Astrocyte of the spinal cord (primary cell): Measurements from ENCODE around the gene EEFSEC.

Experiments used
- DNase-seq: peaks from one replicate; pipeline ENCODE4 v3.0.0; 2011; ENCODE audit warnings: low read depth, low spot score
- H3K4me3 ChIP-seq: 2 replicates; pipeline ENCODE4 v1.5.1; 2011; ENCODE audit warnings: low read depth, mild to moderate bottlenecking, low read length, moderate library complexity
- CTCF ChIP-seq: IDR thresholded peaks from 2 replicates; pipeline ENCODE4 v1.5.1; 2012; ENCODE audit warnings: low read depth, mild to moderate bottlenecking, low read length, inconsistent platforms
- in situ Hi-C: cut with HindIII; loops from 2 replicates; pipeline ENCODE4 v1.10.0; 2017; ENCODE audit warnings: low sequenced_read_pairs

Gene EEFSEC

GRCh38 chr3:128367761-128368160 is 214.5 kb downstream of the EEFSEC start:
- no peak for TF ChIP-seq CTCF
- in situ Hi-C loops = no loop called here
- no peak overlapping the region for H3K4me3 ChIP-seq
- peak; percentile 8 for DNase-seq

- no peak for TF ChIP-seq CTCF
- no peak overlapping the region for H3K4me3 ChIP-seq
- in situ Hi-C loops = no loop called here
- no peak for DNase-seq
Measured at GRCh38 chr3:128368626-128369025, 215.3 kb downstream of the EEFSEC start.

- no peak overlapping the region for H3K4me3 ChIP-seq
- DNase-seq = no peak
- in situ Hi-C loops = no loop called here
- TF ChIP-seq CTCF = no peak
Measured at GRCh38 chr3:128369121-128369703, 215.9 kb downstream of the EEFSEC start.

- TF ChIP-seq CTCF = no peak
- in situ Hi-C loops = no loop called here
- no peak for DNase-seq
- H3K4me3 ChIP-seq = no peak overlapping the region
Measured at GRCh38 chr3:128369881-128370642, 216.8 kb downstream of the EEFSEC start.

- TF ChIP-seq CTCF = no peak
- H3K4me3 ChIP-seq = no peak overlapping the region
- in situ Hi-C loops = no loop called here
- DNase-seq = no peak
Measured at GRCh38 chr3:128372281-128372680, 219.0 kb downstream of the EEFSEC start.

- in situ Hi-C loops = no loop called here
- no peak for DNase-seq
- H3K4me3 ChIP-seq = no peak overlapping the region
- no peak for TF ChIP-seq CTCF
Measured at GRCh38 chr3:128372707-128373533, 219.6 kb downstream of the EEFSEC start.
